GM15510 (cell line): ENCODE data around the gene NR0B2.

Experiments used
- POLR2A ChIP-seq: IDR thresholded peaks from 3 replicates; pipeline ENCODE4 v1.6.1; 2011; ENCODE audit warnings: borderline replicate concordance; ENCODE audit not compliant: insufficient read length; ENCODE audit errors: extremely low read depth

The NR0B2 gene, protein sequence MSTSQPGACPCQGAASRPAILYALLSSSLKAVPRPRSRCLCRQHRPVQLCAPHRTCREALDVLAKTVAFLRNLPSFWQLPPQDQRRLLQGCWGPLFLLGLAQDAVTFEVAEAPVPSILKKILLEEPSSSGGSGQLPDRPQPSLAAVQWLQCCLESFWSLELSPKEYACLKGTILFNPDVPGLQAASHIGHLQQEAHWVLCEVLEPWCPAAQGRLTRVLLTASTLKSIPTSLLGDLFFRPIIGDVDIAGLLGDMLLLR

DNA sequence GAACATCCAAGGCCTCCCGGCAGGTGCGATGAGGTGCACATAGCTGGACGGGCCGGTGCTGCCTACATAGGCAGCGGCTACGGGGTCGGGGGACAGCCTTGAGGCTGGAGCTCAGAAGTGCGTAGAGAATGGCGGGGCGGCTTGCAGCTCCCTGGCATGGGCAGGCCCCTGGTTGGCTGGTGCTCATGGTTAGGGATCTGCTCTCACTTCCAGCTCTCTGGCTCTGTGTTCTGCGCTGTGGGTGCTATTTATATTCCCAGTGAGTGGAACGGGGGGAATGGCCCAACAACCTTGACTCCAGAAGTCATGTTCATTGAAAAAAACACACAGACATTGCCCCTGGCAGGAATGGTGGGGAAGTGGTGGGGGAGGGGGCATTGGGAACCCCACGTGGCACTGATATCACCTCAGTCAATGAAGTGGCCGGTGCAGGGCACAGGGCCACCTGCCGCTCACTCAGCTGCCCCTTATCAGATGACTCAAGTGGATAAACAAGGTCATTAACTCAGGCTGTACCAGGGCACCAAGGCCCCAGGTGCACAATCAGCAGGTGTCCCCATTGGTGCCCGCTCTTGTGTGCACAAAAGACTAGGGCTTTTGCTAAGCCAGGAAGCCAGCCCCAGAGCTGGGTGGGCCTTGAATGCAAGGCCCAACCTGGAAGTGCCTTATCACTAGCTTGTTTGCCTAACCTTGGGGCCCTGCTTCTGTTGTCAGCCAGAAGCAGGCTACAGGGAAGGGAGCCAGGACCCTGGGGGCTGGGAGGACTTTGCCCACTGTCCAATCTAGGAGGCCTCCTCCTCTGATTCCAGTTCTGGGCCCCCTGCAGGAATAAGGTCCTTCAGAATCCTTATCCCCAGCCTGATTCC lies at the start of gene NR0B2:
Gene NR0B2 (minus strand): TSS at position 222 of the 866 bp plus-strand sequence. CDS start 35 bp downstream, at position 187.
- TF ChIP-seq POLR2A, result no peak

DNA sequence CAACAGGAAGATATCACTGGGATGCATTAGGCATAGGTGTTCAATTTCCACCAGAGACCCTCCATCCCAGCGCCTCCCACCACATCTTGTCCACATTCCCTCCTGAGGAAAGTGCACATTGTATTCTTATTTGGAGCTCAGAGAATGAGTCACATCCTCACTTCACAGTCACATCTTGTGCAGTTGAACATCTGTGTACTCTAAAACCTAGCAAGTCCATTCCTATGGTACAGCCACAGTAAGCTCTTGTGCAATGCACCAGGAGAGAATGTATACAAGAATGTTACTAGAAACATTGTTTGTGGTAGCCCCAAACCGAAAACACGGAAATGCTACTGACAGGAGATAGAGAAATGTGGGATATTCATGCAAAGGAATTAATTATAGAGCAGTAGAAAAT lies 48.1 kb upstream of the NR0B2 start:
- TF ChIP-seq POLR2A, result no peak

DNA sequence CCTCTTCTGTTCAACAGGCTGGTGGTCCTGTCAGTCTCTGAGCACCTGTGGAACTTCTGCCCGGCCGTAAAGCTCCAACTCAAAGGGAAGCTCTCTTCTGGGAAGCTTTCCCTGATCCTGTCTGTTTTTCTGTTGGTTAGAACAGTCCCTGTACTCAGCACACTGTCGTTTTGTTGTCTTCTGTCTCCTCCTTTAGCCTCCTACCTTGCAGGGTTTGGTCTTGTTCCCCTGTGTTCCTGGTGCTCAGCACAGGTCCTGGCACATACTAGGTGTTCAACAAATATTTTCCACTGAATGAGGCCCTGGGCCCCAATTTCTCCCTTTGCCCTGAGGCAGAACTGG lies 46.8 kb upstream of the NR0B2 start:
- TF ChIP-seq POLR2A, result no peak

DNA sequence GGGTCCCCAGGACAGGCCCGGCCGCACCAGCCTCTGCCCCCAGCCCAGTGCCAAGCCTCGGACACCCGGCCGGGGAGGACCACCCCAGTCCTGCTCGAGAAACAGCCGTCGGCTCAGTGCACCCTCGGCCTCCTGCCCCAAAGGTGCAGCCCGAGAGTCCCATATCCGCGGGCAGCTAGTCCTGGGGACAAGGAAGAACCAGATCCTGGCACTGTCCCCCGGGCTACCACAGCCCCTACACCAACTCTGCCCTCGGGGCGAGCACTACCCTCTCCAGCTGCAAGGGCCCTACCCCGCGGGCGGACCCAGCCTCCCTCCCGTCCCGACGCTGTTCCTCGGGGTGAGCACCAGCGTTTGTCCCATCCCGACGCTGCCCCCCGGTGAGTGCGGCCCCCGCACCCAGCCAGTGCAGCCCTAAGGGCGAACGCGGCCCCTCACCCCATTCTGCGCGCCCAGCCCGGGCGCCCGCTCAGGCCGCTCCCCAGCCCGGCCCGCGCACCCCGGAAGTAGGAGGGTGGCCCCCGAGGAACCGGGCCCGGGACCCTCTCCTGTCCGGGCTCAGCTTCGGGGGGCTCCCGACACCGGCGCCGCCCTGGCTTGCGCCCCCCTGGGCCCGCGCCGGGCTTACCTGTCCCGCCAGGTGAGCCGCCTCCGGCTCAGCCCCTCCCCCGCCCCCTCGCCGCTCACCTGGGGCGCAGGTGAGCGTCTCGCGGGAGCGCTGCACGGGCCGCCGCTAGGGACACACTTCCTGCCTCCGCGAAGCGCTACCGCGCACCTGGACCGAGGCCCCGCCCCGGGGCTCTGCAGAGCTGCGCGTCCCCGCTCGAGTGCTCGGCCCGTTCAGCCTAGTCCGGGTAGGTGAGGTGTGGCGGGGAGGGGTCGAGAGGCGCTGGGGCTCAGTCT lies 46.2 kb upstream of the NR0B2 start, which contains the start of gene KDF1:
Gene KDF1 (minus strand): TSS at position 747 of the 903 bp plus-strand sequence. CDS start 8,088 bp downstream, outside the sequence.
- no peak for TF ChIP-seq POLR2A

DNA sequence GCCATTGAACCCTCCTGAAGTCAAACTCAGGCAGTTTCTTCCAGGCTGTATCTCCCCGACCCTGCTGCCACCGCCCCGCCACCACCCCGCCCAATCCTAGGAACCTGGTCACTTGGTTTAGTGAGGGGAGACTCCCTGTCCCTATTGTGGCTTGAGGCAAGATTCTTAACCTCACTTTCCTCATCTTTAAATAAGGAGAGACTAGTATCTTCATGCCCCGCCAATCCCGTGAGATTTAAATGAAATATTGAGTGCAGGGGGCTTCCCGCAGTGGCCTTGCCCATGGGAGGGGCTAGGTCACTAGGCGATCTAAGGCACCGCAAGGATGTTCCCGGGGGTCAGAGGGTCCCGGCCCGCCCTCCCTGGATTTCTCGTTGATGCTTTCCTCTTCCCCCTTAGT lies 45.5 kb upstream of the NR0B2 start:
- TF ChIP-seq POLR2A, result no peak

DNA sequence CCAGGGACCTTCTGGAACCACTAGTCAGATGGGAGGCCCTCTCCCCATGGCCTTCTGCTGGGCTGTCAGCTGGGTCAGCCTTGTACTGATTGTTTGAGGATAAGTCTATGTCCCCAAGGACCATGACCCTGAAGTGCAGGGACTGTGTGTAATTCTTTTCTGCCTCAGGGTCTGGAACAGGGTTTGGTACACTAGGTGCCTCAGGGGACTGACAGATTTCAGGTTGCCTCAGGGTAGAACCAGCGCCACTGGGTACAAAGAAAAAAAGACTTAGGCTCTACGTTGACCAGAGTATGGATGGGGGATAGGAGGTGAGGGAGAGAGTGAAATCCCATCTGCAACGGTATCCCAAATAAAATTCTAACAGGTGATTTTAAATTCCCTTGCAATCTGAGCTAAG lies 43.5 kb upstream of the NR0B2 start:
- TF ChIP-seq POLR2A, result no peak

DNA sequence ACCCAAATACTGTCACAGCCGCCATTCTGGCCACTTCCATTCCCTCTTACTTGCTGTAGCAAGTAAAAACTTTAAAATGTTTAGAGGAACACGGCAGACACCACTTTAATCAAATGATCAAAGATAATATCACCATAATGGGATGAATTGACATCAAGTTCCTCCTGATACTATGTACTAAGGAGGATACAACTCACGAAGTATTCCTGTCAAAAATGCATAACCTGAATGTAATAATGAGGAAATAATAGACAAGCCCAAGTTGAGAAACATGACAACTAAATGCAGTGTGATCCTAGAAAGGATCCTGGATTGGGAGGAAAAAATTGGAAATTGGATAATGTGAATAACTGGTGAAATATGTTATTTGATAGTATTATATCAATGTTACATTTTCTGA lies 42.5 kb upstream of the NR0B2 start:
- no peak for TF ChIP-seq POLR2A

DNA sequence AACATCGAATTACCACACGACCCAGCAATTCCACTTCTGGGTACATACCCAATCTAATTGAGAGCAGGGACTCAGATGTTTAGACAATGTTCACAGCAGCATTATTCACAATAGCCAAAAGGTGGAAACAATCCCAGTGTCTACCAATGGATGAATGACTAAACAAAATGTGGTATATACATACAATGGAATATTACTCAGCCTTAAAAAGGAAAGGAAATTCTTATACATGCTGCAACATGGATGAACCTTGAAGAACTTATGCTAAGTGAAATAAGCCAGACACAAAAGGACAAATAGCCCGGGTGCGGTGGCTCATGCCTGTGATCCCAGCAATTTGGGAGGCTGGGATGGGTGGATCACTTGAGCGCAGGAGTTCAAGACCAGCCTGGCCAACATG lies 39.6 kb upstream of the NR0B2 start:
- TF ChIP-seq POLR2A, result no peak

DNA sequence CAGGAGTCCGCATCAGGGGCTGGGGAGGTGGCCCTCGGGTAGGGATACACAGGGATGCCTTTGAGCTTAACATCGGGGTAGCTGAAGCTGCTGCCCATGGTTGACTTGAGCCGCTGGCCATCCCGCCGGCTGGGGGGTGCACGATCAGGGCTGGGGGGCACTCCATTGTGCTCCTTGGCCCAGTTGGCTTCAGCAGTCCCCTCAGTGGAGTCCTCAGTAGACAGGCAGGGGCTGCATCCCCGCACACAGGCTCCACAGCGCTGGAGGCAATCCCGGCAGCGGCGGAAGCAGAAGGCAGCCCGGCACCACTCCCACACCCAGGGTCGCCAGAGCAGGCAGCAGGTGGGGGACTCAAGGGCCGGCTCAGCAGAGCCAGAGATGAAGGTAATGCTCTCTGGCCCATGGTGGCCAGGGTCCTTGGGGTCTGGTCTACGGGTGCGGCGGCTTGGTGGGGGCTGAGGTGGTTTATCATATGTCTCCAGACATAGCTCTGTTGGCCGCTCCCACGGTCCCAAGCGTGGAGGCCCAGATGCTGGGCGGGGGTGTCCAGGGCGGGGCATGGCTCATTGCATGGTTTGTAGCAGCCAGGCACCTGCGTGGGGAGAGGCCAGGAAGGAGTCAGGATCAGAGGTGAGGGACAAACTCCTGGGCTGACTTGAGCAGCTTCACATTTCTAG lies 38.2 kb upstream of the NR0B2 start:
- TF ChIP-seq POLR2A, result no peak

DNA sequence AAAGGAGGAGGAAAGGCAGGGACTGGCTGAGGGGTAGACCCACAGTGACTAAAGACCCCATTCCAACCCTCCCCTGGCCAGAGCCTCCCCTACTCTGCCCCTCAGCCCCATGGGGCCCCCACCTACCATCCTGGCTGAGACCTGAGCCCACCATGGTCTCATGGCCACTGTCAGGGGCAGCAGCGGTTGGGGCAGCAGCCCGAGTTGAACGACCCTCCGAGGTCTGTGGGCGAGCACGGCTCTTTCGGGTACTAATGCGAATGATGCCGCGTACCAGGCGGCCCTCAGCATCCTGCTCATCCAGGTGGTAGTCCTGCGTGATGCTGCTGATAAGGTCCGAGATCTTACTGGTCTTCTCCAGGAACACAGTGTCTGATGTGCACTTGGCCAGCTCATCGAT lies 37.4 kb upstream of the NR0B2 start:
- no peak for TF ChIP-seq POLR2A

DNA sequence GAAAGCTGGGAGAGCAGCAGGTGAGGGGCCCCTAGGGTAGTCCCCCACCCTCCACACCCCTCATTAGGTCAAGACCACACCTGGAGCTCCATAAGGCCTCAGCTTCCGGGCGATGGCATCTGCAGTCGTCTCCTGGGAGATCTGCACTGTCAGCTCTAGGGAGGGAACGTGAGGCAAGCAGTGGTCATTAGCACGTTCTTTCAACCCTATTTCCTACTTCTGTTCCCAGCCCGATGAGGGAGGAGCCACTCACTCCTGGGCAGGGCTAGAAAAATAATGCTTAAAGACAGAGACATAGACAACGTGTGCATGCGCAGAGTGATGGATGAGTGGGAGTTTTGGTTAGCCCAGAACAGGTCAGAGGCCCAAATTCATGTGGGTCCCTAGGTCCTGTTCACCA lies 36.8 kb upstream of the NR0B2 start:
- no peak for TF ChIP-seq POLR2A

DNA sequence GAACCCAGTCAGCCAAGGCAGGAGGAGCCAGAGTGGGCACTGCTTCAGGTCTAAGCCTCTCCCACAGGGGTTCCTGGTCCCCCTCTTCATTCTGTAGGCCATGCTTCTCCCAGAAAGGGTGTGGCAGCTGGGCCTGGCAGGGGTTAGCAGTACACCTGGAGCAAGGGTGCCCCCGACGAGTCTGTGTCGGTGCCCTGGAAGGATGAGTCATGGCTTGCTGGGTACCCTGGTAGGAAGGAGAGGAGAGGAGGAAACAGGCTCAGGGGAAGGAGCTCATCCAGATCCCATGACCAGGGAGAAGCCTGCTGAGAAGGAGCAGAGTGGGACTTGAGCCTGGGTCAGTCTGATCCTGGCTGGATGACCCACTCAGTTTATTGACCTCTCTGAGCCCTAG lies 36.1 kb upstream of the NR0B2 start:
- TF ChIP-seq POLR2A, result no peak

DNA sequence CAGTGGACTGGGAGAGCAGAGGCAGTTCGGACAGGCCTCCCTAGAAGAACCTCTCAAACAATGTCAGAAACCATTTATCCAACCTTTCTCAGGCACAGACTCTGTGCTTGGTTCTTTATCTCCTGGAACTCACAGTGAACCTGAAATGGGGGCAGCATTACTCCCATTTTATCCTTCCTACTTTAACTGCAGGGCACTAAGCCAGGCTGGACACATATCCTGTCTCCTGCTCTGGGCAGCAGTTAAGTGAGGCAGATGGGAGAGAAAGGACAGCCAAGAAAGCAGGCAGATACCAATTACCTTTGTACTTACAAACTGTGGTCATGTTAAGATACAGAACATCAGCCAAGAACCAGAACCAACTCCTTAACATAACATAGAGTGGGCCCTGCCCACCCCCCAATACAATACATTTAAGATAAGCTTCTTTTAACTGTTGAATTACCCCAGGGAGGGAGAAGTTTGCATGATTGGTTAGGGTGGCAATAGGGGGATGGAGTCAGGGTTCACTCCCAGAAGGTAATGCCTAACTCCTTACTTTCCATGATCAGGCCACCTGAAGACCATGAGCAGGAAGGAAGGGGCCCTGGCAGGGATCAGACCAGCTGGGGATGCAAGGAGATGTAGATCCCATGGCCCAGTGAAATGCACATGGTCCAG lies 35.6 kb upstream of the NR0B2 start:
- TF ChIP-seq POLR2A, result no peak

DNA sequence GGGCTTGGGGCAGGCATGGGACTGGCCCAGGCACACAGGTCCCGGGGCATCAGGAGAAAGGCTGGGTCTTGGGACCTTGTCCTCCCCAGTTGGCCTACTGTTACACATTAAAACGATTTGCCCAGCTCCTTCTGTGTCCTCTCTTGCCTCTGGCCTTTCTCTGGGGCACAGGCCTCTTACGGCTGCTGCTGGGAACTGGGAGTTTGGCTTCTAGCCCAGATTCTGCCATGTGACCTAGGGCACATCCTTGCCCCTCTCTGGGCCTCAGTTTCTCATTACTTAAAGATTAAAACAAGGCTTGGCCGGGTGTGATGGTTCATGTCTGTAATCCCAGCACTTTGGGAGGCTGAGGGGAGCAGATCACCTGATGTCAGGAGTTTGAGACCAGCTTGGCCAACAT lies 32.5 kb upstream of the NR0B2 start:
- TF ChIP-seq POLR2A, result no peak
